GM23338 (cell line): ENCODE results near the gene DPF3. TPM values are rescaled to one million over a fixed set of nuclear protein-coding genes. Genes with fewer than 3 reads are reported as not detected.

ENCODE experiments used
- ATAC-seq: fragments of 200-7000 bp; cut with Tn5 transposase; 3 replicates; pipeline ENCODE4 v1.9.1; 2020
- DNase-seq: peaks from one replicate; pipeline ENCODE4 v3.0.0-alpha.2; 2015; ENCODE audit warnings: low spot score
- H2AFZ ChIP-seq: fragments of 200-600 bp; sonication (generic); 2 replicates; pipeline ENCODE4 v1.8.0; 2016; ENCODE audit warnings: antibody characterized with exemption, mild to moderate bottlenecking, moderate library complexity
- H3F3A ChIP-seq: fragments of 200-600 bp; sonication (generic); replicated peaks from 2 replicates; pipeline ENCODE4 v1.8.0; 2017; ENCODE audit warnings: antibody characterized with exemption, mixed run types, low read depth
- H3K27ac ChIP-seq: fragments of 200-600 bp; sonication (generic); 2 replicates; pipeline ENCODE4 v1.6.1; 2016; ENCODE audit warnings: low read depth
- H3K27me3 ChIP-seq: fragments of 200-600 bp; sonication (generic); 2 replicates; pipeline ENCODE4 v1.8.0; 2016; ENCODE audit warnings: mild to moderate bottlenecking, mixed run types, moderate library complexity; ENCODE audit not compliant: insufficient read depth
- H3K36me3 ChIP-seq: fragments of 200-600 bp; sonication (generic); 2 replicates; pipeline ENCODE4 v1.8.0; 2016; ENCODE audit warnings: mild to moderate bottlenecking; ENCODE audit not compliant: insufficient read depth
- H3K4me1 ChIP-seq: fragments of 200-600 bp; sonication (generic); 2 replicates; pipeline ENCODE4 v1.8.0; 2016; ENCODE audit warnings: mild to moderate bottlenecking, moderate library complexity; ENCODE audit not compliant: insufficient read depth
- H3K4me2 ChIP-seq: fragments of 200-600 bp; sonication (generic); 2 replicates; pipeline ENCODE4 v1.7.1; 2017; ENCODE audit warnings: mixed run types
- H3K4me3 ChIP-seq: fragments of 200-600 bp; sonication (generic); 2 replicates; pipeline ENCODE4 v1.6.1; 2016; ENCODE audit warnings: mixed run types
- H3K79me2 ChIP-seq: fragments of 200-600 bp; sonication (generic); replicated peaks from 2 replicates; pipeline ENCODE4 v1.8.0; 2017; ENCODE audit warnings: mild to moderate bottlenecking; ENCODE audit not compliant: insufficient read depth
- H3K9me2 ChIP-seq: fragments of 200-600 bp; sonication (generic); 2 replicates; pipeline ENCODE4 v1.8.0; 2017; ENCODE audit not compliant: insufficient read depth
- H4K20me1 ChIP-seq: fragments of 200-600 bp; sonication (generic); replicated peaks from 2 replicates; pipeline ENCODE4 v1.8.0; 2017; ENCODE audit warnings: mild to moderate bottlenecking; ENCODE audit not compliant: insufficient read depth
- H3K27ac Mint-ChIP-seq: 2 replicates; pipeline ENCODE4 v1.8.0; 2020; ENCODE audit warnings: inconsistent platforms, mild to moderate bottlenecking, moderate library complexity, mixed read lengths
- H3K27me3 Mint-ChIP-seq: 3 replicates; pipeline ENCODE4 v1.8.0; 2022; ENCODE audit warnings: low read depth, mild to moderate bottlenecking, moderate library complexity, mixed read lengths, inconsistent platforms; ENCODE audit not compliant: insufficient read depth, poor library complexity
- H3K36me3 Mint-ChIP-seq: 3 replicates; pipeline ENCODE4 v1.8.0; 2021; ENCODE audit warnings: low read depth, mild to moderate bottlenecking, inconsistent platforms, moderate library complexity, mixed read lengths
- H3K4me1 Mint-ChIP-seq: 3 replicates; pipeline ENCODE4 v1.8.0; 2020; ENCODE audit warnings: mild to moderate bottlenecking, inconsistent platforms, mixed read lengths
- H3K4me3 Mint-ChIP-seq: 3 replicates; pipeline ENCODE4 v1.8.0; 2021; ENCODE audit warnings: moderate library complexity, mild to moderate bottlenecking, inconsistent platforms, mixed read lengths
- H3K9me3 Mint-ChIP-seq: 3 replicates; pipeline ENCODE4 v1.8.0; 2020; ENCODE audit warnings: moderate library complexity, mild to moderate bottlenecking, inconsistent platforms, mixed read lengths
- CREB1 ChIP-seq: fragments of 250-450 bp; sonication (Bioruptor Pico); IDR thresholded peaks from 2 replicates; pipeline ENCODE4 v1.5.0; 2020; ENCODE audit warnings: low read depth, mild to moderate bottlenecking, moderate library complexity
- EZH2 ChIP-seq: fragments of 200-600 bp; sonication (generic); IDR thresholded peaks from one replicate; pipeline ENCODE4 v1.8.0; 2017; ENCODE audit warnings: antibody characterized with exemption, mild to moderate bottlenecking, low read depth; ENCODE audit not compliant: unreplicated experiment
- EZH2phosphoT487 ChIP-seq: fragments of 200-600 bp; sonication (generic); IDR thresholded peaks from one replicate; pipeline ENCODE4 v1.8.1; 2018; ENCODE audit warnings: antibody characterized with exemption; ENCODE audit not compliant: unreplicated experiment
- JUNB ChIP-seq: IDR thresholded peaks from one replicate; pipeline ENCODE4 v1.6.1; 2016; ENCODE audit warnings: antibody characterized with exemption; ENCODE audit not compliant: unreplicated experiment
- NANOG ChIP-seq: IDR thresholded peaks from 2 replicates; pipeline ENCODE4 v1.6.1; 2016; ENCODE audit warnings: antibody characterized with exemption, borderline replicate concordance
- POLR2AphosphoS5 ChIP-seq: IDR thresholded peaks from 2 replicates; pipeline ENCODE4 v1.6.1; 2016; ENCODE audit warnings: antibody characterized with exemption, low read depth
- STAT1 ChIP-seq: IDR thresholded peaks from one replicate; pipeline ENCODE4 v1.6.1; 2016; ENCODE audit warnings: antibody characterized with exemption; ENCODE audit not compliant: unreplicated experiment
- ZNF114 ChIP-seq: fragments of 250-450 bp; sonication (Bioruptor Pico); IDR thresholded peaks from 2 replicates; pipeline ENCODE4 v1.5.0; 2020; ENCODE audit warnings: mild to moderate bottlenecking, moderate library complexity
- ZNF331 ChIP-seq: fragments of 250-450 bp; sonication (Bioruptor Pico); IDR thresholded peaks from 2 replicates; pipeline ENCODE4 v1.5.0; 2020; ENCODE audit warnings: low read depth, mild to moderate bottlenecking, moderate library complexity
- polyA plus RNA-seq: library from polyadenylated mRNA; unstranded; fragments of >200 nt; fragmentation: Nextera tagmentation; extraction: Ambion mirVana; gene quantifications from 2 replicates; pipeline ENCODE4 v1.2.1, GENCODE V29; 2016
- total RNA-seq: library from RNA; depleted of rRNA; stranded (reverse); fragments of >200 nt; shearing (Covaris generic); gene quantifications from 2 replicates; pipeline ENCODE4 v1.2.3, GENCODE V29; 2014
- TF ChIP-seq, protein P1 (sequence below): IDR thresholded peaks from one replicate; pipeline ENCODE4 v1.6.1; 2018; ENCODE audit warnings: antibody characterized with exemption; ENCODE audit not compliant: unreplicated experiment
- TF ChIP-seq, protein P2 (sequence below), 2 experiments: fragments of 200-600 bp in 1 of 2; sonication (generic) in 1 of 2; conservative IDR thresholded peaks; 2 replicates each; pipeline versions ENCODE4 v1.5.1 to v1.6.1; 2016 to 2017; ENCODE audit warnings: antibody characterized with exemption in 2 of 2, low read depth in 2 of 2, mild to moderate bottlenecking in 2 of 2, moderate library complexity in 1 of 2
- TF ChIP-seq, protein P3 (sequence below): fragments of 250-450 bp; sonication (Bioruptor Pico); IDR thresholded peaks from 2 replicates; pipeline ENCODE4 v1.5.0; 2020; ENCODE audit warnings: mild to moderate bottlenecking, moderate library complexity

DPF3 gene
- total and polyA plus RNA-seq, 2 experiments from 2014 or later: 0.18 to 1.0 TPM

DNA sequence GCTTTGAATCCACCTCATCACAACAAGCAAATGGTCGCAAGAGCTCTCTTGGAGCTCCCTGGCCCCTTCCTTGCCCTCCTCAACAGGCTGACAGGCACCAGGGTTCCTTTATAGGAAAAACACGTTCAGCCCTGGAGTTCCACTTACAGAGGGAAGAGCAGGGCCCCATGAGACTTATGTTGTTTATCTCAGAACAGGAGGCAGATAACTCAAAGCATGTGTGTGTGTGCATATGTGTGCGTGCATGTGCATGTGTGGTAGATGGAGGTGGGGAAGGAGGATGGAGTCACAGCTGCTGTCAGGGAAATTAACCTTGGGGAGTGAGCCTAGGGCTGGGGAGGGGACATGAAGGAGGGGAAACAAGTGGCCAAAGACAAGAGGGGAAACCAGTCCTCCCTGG lies 138.1 kb downstream of the DPF3 start (continued):
- TF ChIP-seq, protein P1, sequence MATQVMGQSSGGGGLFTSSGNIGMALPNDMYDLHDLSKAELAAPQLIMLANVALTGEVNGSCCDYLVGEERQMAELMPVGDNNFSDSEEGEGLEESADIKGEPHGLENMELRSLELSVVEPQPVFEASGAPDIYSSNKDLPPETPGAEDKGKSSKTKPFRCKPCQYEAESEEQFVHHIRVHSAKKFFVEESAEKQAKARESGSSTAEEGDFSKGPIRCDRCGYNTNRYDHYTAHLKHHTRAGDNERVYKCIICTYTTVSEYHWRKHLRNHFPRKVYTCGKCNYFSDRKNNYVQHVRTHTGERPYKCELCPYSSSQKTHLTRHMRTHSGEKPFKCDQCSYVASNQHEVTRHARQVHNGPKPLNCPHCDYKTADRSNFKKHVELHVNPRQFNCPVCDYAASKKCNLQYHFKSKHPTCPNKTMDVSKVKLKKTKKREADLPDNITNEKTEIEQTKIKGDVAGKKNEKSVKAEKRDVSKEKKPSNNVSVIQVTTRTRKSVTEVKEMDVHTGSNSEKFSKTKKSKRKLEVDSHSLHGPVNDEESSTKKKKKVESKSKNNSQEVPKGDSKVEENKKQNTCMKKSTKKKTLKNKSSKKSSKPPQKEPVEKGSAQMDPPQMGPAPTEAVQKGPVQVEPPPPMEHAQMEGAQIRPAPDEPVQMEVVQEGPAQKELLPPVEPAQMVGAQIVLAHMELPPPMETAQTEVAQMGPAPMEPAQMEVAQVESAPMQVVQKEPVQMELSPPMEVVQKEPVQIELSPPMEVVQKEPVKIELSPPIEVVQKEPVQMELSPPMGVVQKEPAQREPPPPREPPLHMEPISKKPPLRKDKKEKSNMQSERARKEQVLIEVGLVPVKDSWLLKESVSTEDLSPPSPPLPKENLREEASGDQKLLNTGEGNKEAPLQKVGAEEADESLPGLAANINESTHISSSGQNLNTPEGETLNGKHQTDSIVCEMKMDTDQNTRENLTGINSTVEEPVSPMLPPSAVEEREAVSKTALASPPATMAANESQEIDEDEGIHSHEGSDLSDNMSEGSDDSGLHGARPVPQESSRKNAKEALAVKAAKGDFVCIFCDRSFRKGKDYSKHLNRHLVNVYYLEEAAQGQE: no peak
- TF ChIP-seq, protein P2, sequence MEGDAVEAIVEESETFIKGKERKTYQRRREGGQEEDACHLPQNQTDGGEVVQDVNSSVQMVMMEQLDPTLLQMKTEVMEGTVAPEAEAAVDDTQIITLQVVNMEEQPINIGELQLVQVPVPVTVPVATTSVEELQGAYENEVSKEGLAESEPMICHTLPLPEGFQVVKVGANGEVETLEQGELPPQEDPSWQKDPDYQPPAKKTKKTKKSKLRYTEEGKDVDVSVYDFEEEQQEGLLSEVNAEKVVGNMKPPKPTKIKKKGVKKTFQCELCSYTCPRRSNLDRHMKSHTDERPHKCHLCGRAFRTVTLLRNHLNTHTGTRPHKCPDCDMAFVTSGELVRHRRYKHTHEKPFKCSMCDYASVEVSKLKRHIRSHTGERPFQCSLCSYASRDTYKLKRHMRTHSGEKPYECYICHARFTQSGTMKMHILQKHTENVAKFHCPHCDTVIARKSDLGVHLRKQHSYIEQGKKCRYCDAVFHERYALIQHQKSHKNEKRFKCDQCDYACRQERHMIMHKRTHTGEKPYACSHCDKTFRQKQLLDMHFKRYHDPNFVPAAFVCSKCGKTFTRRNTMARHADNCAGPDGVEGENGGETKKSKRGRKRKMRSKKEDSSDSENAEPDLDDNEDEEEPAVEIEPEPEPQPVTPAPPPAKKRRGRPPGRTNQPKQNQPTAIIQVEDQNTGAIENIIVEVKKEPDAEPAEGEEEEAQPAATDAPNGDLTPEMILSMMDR (conservative IDR thresholded peaks at IDR 0.05; ENCODE audit: low read depth in 2 of 2): no peak
- TF ChIP-seq EZH2phosphoT487 (no peak), STAT1 (no peak), CREB1 (CRISPR knock-in tag) (no peak), JUNB (no peak)

DNA sequence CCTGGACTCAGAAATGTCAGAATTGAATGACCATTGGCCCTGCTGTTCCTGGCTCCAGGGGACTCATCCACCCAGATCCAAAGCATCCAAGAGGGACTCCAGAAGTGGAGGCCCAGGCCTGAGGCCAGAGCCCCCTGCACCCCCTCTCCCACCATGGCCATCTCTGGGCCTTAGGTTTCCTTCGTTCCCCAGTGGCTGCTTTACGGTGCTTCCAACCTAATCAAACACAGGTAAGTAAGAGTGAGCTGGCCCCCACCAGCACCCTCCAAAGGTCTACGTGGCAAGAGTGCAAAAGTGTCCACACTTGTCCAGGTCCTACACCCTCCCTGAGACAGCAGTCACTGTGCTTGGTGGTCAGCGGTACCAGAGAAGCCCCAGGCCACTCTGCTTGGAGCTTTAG lies 139.0 kb downstream of the DPF3 start:
- ATAC-seq (no peak), DNase-seq (no peak)
- H3K9me2 ChIP-seq: no peaks in the 10 kb centered on the region
- H3K4me3 Mint-ChIP-seq: no peak overlapping the region
- H3K27ac ChIP-seq: no peak overlapping the region
- no peaks in the 10 kb centered on the region for H3K4me1 ChIP-seq
- no peak overlapping the region for H3K4me3 ChIP-seq
- no peak overlapping the region for H2AFZ ChIP-seq
- H3F3A ChIP-seq: no peaks in the 10 kb centered on the region
- H3K27ac Mint-ChIP-seq: no peak overlapping the region
- no peaks in the 10 kb centered on the region for H3K79me2 ChIP-seq
- no peaks in the 10 kb centered on the region for H3K27me3 ChIP-seq
- peaks cover 7% of the 10 kb centered on the region; the same call in 1 of the 2 replicates for H3K36me3 ChIP-seq
- H3K9me3 Mint-ChIP-seq: peaks cover 17% of the 10 kb centered on the region
- no peaks in the 10 kb centered on the region for H3K4me1 Mint-ChIP-seq
- peaks cover 7% of the 10 kb centered on the region; the same call in 1 of the 3 replicates for H3K36me3 Mint-ChIP-seq
- no peak overlapping the region for H3K4me2 ChIP-seq
- H3K27me3 Mint-ChIP-seq: no peaks in the 10 kb centered on the region
- no peaks in the 10 kb centered on the region for H4K20me1 ChIP-seq
- TF ChIP-seq, protein P2 (conservative IDR thresholded peaks at IDR 0.05; ENCODE audit: low read depth in 2 of 2): no peak
- TF ChIP-seq JUNB (no peak), NANOG (no peak), ZNF114 (CRISPR knock-in tag) (no peak), POLR2AphosphoS5 (no peak), EZH2 (no peak), ZNF331 (CRISPR knock-in tag) (no peak), CREB1 (CRISPR knock-in tag) (no peak), EZH2phosphoT487 (no peak)
- TF ChIP-seq, protein P3, sequence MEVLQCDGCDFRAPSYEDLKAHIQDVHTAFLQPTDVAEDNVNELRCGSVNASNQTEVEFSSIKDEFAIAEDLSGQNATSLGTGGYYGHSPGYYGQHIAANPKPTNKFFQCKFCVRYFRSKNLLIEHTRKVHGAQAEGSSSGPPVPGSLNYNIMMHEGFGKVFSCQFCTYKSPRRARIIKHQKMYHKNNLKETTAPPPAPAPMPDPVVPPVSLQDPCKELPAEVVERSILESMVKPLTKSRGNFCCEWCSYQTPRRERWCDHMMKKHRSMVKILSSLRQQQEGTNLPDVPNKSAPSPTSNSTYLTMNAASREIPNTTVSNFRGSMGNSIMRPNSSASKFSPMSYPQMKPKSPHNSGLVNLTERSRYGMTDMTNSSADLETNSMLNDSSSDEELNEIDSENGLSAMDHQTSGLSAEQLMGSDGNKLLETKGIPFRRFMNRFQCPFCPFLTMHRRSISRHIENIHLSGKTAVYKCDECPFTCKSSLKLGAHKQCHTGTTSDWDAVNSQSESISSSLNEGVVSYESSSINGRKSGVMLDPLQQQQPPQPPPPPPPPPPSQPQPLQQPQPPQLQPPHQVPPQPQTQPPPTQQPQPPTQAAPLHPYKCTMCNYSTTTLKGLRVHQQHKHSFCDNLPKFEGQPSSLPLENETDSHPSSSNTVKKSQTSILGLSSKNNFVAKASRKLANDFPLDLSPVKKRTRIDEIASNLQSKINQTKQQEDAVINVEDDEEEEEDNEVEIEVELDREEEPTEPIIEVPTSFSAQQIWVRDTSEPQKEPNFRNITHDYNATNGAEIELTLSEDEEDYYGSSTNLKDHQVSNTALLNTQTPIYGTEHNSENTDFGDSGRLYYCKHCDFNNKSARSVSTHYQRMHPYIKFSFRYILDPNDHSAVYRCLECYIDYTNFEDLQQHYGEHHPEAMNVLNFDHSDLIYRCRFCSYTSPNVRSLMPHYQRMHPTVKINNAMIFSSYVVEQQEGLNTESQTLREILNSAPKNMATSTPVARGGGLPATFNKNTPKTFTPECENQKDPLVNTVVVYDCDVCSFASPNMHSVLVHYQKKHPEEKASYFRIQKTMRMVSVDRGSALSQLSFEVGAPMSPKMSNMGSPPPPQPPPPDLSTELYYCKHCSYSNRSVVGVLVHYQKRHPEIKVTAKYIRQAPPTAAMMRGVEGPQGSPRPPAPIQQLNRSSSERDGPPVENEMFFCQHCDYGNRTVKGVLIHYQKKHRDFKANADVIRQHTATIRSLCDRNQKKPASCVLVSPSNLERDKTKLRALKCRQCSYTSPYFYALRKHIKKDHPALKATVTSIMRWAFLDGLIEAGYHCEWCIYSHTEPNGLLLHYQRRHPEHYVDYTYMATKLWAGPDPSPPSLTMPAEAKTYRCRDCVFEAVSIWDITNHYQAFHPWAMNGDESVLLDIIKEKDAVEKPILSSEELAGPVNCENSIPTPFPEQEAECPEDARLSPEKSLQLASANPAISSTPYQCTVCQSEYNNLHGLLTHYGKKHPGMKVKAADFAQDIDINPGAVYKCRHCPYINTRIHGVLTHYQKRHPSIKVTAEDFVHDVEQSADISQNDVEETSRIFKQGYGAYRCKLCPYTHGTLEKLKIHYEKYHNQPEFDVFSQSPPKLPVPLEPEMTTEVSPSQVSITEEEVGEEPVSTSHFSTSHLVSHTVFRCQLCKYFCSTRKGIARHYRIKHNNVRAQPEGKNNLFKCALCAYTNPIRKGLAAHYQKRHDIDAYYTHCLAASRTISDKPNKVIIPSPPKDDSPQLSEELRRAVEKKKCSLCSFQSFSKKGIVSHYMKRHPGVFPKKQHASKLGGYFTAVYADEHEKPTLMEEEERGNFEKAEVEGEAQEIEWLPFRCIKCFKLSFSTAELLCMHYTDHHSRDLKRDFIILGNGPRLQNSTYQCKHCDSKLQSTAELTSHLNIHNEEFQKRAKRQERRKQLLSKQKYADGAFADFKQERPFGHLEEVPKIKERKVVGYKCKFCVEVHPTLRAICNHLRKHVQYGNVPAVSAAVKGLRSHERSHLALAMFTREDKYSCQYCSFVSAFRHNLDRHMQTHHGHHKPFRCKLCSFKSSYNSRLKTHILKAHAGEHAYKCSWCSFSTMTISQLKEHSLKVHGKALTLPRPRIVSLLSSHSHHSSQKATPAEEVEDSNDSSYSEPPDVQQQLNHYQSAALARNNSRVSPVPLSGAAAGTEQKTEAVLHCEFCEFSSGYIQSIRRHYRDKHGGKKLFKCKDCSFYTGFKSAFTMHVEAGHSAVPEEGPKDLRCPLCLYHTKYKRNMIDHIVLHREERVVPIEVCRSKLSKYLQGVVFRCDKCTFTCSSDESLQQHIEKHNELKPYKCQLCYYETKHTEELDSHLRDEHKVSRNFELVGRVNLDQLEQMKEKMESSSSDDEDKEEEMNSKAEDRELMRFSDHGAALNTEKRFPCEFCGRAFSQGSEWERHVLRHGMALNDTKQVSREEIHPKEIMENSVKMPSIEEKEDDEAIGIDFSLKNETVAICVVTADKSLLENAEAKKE (CRISPR knock-in tag): no peak
